GM18508 (cell line): Measurements from ENCODE around the gene SMIM24.

ENCODE experiments used
- ATAC-seq: cut with Tn5 transposase; IDR thresholded peaks from one replicate; pipeline ENCODE4 v1.9.1; 2021; ENCODE audit warnings: moderate number of reproducible peaks; ENCODE audit not compliant: insufficient read depth, unreplicated experiment

The SMIM24 gene

DNA sequence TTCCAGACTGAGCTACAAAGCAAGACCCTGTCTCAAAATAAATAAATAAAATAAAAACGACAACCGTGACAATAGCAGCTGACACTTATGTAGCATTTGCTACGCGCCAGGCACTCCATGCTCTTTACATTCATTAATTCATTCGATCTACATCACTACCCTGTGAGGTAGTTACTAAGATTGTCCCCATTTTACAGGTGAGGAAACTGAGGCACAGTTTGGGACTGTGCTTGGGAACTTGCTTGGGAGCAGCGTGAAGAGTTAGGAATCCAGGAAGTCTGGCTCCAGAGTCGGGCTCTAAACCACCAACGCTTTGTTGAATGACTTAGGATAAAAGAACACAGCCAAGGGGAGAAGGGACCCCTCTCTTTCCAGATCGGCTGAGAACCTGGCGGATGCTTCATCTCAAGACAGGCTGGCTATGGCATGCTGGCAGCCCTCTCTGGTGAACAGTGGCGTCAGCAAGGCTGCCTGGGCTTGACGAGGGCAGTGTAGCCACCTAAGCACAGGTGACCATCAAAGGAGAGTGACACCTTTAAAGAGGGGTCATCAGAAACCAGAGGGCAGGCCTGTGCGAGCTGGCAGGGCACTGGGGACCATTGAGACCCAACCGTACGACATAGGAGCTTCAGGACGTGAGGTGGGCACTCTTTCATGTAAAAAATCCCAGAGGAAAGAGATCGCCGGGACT, 19.6 kb upstream of the SMIM24 start:
- no peak for ATAC-seq

DNA sequence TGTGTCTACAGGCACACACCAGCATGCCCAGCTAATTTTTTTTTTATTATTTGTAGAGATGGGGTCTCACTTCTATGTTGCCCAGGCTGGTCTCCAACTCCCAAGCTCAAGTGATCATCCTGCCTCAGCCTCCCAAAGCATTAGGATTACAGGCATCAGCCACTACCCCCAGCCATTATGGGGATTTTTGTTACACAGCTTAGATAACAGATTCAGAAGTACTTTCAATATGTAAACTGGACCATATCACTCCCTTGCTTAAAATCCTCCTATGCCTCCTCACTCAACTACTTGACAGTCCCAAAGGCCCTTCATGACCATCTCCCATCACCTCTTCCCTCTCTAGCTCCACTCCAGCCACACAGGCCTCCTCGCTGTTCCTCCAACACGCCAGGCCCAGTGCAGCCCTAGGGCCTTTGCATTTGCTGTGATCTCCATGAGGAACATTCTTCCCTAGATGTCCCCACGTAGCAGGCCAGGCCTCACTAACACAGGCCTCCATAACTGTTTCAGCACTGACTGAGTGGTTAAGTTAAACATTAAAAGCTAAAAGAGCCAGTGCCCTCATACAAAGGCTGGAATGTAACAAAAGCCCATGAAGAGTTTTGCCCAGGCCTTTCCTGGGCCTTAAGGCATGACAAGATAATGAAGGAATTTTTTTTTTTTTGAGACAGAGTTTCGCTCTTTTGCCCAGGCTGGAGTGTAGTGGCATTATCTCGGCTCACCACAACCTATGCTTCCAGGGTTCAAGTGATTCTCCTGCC, 17.6 kb upstream of the SMIM24 start:
- ATAC-seq: no peak

DNA sequence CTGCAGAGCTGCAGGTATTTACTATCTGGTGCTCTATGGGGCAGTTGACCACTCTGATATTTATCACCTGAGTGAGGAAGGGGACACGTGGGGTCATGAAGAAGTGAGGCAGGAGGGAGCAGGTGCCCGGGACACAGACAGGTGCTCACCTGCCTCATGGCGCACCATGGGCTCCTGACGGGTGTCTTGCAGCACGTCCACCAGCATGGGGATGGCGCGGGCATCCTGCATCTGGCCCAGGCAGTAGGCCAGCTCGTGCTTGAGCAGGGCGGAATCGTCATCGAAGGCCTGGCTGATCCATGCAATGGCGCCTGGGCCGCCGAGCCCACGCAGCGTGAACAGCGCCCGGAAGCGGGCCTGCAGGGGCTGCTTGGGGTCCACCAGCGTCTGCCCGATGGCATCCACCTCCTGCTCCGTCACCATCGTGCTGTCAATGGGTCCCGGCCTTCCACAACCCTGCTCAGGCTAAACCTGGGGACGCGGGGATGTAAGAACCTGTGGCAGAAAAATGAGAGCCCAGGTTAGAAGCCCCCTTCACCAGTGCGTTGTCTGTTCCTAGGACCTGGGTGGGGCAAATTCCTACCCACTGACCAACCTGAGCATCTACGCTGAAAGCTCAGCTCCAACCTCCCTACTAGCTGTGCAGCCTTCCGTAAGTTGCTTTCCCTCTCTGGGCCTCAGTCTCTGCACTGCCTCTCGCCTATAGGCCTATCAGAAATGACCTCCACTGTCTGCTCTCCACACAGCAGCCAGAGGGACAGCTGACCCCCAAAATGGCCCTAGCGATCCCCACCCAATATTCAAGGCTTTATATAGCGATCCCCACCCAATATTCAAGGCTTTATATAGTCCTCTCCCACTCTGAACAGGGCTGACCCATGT, 16.3 kb upstream of the SMIM24 start:
- no peak for ATAC-seq

- no peak for ATAC-seq
Measured at GRCh38 chr19:3494559-3494958, 14.2 kb upstream of the SMIM24 start.

GRCh38 chr19:3494051-3494450, 13.7 kb upstream of the SMIM24 start:
- ATAC-seq: no peak

- ATAC-seq: no peak
Measured at GRCh38 chr19:3493651-3494050, 13.3 kb upstream of the SMIM24 start.

DNA sequence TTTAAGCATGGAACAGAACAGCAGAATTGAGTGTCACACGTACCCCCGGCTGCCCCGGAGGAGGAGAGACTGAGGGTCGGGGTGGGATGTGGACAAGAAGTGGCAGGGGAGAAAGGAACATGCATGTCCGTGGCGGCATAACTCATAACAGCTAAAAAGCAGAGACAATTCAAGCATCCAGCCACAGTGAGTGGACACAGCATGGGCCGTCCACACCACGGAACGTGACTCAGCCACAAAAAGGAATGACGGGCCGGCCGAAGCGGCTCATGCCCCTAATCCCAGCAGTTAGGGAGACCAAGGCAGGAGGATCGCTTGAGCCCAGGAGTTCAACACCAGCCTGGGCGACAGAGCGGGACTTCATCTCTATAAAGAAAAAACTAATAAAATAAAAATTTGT, 12.6 kb upstream of the SMIM24 start:
- ATAC-seq: no peak

DNA sequence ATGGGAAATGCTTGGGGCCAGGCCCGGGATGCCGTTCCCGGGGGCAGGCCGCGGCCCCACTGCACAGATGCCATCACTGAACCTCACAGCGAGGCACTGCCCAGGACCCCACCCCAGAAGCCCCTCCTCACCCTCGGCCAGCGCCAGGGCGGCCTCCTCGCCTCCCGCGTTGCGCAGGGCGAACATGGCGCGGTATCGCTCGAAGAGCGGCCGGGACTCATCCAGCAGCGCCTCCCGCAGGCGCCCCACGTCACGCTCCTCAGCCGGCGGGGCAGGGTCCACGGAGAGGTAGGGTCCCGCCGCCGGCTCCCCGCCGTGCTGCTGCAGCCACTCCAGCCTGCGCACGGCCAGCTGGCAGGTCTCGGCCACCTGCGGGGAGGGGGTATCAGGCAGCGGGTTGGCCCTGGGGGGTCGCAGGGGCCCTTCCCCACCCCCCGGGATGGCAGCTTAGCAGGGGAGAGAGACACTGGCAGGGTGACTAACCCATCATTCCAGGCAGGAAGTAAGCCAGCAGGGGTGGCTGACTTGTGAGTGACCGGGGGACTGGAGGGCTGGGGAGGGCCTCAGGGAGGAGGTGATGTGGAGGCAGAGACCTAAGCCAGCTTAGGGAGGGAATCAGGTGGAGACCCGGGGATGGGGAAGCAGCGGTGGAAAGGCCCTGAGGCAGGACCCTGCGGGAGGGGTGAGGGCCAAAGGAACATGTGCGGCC, 12.0 kb upstream of the SMIM24 start:
- ATAC-seq: no peak

GRCh38 chr19:3491396-3492119, 11.2 kb upstream of the SMIM24 start:
- ATAC-seq: no peak

DNA sequence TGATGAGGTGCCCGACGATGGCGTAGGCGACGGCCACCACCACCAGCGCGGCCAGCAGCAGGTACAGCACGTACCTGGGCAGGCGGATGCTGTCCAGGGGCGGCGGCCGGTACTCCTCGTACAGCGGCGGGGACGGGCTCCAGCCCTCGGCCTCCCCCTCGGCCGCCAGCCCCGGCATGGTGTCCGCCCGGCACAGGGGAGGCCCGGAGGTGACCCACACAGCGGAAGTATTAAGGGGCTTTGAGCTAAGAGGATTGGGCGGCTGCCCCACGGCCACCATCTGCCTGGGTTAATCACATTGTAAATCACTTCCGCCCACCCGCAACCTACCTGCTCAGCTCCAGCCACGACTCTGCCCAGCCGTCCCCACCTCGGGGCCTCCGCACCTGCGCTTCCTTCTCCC, 2.9 kb upstream of the SMIM24 start, which contains the start of gene SMIM44:
SMIM44 (minus strand) TSS at position 216 of the 403 bp plus-strand sequence; CDS start at position 178, 38 bp downstream.
- no peak for ATAC-seq

GRCh38 chr19:3482507-3483225, 2.3 kb upstream of the SMIM24 start:
- ATAC-seq: no peak

DNA sequence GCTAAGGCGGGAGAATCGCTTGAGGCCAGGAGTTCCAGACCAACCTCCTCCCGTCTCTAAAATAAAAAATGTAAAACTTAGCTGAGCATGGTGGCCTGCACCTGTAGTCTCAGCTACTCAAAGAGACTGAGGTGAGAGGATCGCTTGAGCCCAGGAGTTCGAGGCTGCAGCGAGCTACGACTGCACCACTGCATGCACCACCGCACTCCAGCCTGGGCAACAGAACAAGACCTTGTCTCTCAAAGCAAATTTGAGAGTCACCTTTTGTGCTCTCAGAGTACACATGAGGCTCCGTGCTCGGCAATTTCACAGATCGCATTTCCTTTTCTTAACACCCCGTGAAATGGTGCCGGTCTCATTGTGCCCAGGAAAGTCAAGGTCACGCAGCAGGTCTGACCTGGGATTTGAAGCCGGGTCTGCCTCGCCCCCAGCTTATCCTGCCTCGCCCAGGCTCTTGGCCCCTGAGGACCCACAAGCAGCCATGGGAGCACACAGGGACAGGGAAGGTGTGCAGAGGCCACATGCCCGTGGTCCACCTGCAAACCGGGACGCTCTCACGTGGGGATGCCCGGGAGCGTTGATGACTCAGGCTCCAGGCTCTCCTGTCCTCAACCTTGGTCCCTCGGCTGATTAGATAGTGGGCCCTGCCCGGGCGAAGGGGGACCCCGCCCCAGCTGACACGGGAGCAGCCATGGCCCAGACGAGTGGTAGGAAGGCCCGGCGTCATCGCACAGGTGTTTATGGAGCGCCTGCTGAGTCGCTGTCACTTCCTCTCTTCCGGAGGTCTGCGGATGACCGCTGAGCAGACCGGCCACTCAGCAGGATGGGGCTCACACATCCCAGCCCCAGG, 1.1 kb upstream of the SMIM24 start:
- ATAC-seq: no peak

- no peak for ATAC-seq
Measured at GRCh38 chr19:3479834-3480215, 500 bp downstream of the SMIM24 start.

DNA sequence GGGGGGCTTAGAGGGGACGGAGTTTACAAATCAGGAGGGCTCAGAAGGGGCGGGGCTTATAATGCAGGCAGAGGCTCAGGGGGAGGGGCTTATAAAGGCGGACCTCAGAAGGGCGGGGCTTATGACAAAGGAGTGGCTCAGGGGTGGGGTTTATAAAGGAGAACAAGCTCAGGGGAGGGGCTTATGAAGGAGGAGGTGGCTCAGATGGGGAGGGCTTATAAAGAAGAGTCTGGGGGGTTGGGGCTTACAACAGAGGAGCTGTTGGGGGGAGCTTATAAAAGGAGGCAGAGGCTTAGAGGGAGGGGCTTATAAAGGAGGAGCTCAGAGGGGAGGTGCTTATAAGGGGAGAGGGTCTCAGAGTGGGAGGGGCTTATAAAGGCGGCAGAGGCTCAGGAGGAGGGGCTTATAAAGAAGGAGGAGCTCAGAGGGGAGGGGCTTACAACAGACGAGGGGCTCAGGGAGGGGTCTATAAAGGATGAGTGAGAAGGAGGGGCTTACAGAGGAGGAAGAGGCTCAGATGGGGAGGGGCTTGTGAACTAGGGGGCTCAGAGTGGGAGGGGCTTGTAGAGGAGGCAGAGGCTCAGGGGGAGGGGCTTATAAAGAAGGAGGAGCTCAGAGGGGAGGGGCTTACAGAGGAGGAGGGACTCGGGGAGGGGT, 1.0 kb downstream of the SMIM24 start:
- no peak for ATAC-seq

DNA sequence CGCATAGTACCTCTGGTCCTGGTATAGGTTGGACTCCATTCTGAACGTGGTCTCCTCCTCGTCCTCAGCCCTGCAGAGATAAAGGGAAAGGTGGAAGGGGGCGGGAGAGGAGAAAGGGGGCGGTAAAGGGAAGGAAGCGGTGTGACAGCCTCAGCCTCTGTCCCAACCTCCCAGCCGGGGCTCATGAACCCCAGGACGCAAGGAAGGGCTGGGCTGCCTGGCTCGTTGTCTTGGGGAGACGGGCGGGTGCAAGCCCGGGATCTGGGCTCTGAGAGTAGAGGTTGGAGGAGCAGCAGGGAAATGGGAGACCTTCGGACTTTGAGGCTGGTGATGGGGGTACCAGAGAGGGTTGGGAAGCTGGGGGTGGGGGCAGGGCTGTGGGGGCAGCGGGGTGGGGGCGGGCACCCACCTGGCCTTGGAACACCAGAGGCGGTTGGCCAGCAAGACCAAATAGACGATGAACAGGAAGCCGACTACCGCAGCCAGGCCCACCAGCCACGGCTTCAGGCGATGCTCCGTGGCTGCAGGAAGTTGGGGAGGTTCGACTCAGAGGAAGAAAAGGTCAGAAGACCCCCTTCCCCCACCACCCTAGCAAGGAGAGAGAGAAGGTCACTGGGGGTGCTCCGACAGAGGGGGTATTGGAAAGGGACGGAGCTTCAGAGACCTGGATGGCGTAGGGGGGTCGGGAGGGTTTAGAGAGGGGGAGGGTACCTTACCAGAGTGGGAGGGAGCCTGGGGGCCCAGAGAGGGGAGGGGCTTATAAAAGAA, 1.7 kb downstream of the SMIM24 start:
- no peak for ATAC-seq

- no peak for ATAC-seq
Measured at GRCh38 chr19:3477951-3478350, 2.4 kb downstream of the SMIM24 start.

GRCh38 chr19:3477506-3477905, 2.8 kb downstream of the SMIM24 start:
- ATAC-seq: no peak
